ENCODE data around the gene CMTM1.

GRCh38 chr16:66566051-66566901, at the start of gene CMTM1:
- TF ChIP-seq CTCF (IDR thresholded peaks at IDR 0.05; ENCODE audit: poor library complexity): no peak
- TF ChIP-seq EZH2phosphoT487 (IDR thresholded peaks at IDR 0.05; ENCODE audit: low read depth, severe bottlenecking, unreplicated experiment): no peak

Measured in hepatocyte (in vitro differentiated cells).